H9 (cell line): Measurements from ENCODE around the gene JMJD7. TPM values are rescaled to one million over a fixed set of nuclear protein-coding genes. Genes with fewer than 3 reads are reported as not detected.

Experiments used
- DNase-seq: peaks from one replicate; pipeline ENCODE4 v3.0.0-alpha.2; 2017
- H2AFZ ChIP-seq: one replicate; pipeline ENCODE4 v1.6.1; 2013; ENCODE audit warnings: mild to moderate bottlenecking, low read length, control low read depth, moderate library complexity
- H2AK5ac ChIP-seq: 2 replicates; pipeline ENCODE4 v1.6.1; 2013; ENCODE audit warnings: low read length, control low read depth, mixed read lengths; ENCODE audit not compliant: insufficient read length
- H2BK120ac ChIP-seq: one replicate; pipeline ENCODE4 v1.6.1; 2013; ENCODE audit warnings: low read depth, mild to moderate bottlenecking, low read length, control low read depth, inconsistent platforms; ENCODE audit not compliant: poor library complexity, severe bottlenecking
- H2BK12ac ChIP-seq: 2 replicates; pipeline ENCODE4 v1.6.1; 2013; ENCODE audit warnings: low read length, control low read depth, mixed read lengths, low read depth; ENCODE audit not compliant: insufficient read length
- H2BK15ac ChIP-seq: 2 replicates; pipeline ENCODE4 v1.6.1; 2013; ENCODE audit warnings: low read depth, low read length, control low read depth
- H2BK20ac ChIP-seq: one replicate; pipeline ENCODE4 v1.6.1; 2013; ENCODE audit warnings: low read depth, mild to moderate bottlenecking, low read length, control low read depth, inconsistent platforms; ENCODE audit not compliant: poor library complexity, severe bottlenecking
- H2BK5ac ChIP-seq: 2 replicates; pipeline ENCODE4 v1.6.1; 2013; ENCODE audit warnings: low read length, control low read depth, mixed read lengths; ENCODE audit not compliant: insufficient read length
- H3K14ac ChIP-seq: 2 replicates; pipeline ENCODE4 v1.6.1; 2013; ENCODE audit warnings: low read length, control low read depth; ENCODE audit not compliant: insufficient read depth
- H3K18ac ChIP-seq: 2 replicates; pipeline ENCODE4 v1.6.1; 2013; ENCODE audit warnings: low read depth, mild to moderate bottlenecking, mixed read lengths, low read length, control low read depth; ENCODE audit not compliant: insufficient read length
- H3K23ac ChIP-seq: 2 replicates; pipeline ENCODE4 v1.6.1; 2013; ENCODE audit warnings: low read length, control low read depth, mixed read lengths, low read depth; ENCODE audit not compliant: insufficient read length
- H3K23me2 ChIP-seq: 2 replicates; pipeline ENCODE4 v1.6.1; 2013; ENCODE audit warnings: low read depth, mild to moderate bottlenecking, mixed read lengths, low read length, control low read depth; ENCODE audit not compliant: insufficient read length, poor library complexity, severe bottlenecking
- H3K27ac ChIP-seq: 2 replicates; pipeline ENCODE4 v1.5.1; 2013; ENCODE audit warnings: low read length, control low read depth, mixed read lengths, low read depth; ENCODE audit not compliant: insufficient read length
- H3K27me3 ChIP-seq: 2 replicates; pipeline ENCODE4 v1.6.1; 2013; ENCODE audit warnings: low read length, control low read depth, inconsistent platforms; ENCODE audit not compliant: insufficient read depth
- H3K4ac ChIP-seq: 2 replicates; pipeline ENCODE4 v1.6.1; 2013; ENCODE audit warnings: low read depth, mild to moderate bottlenecking, control low read depth, inconsistent platforms, low read length, moderate library complexity
- H3K4me1 ChIP-seq: 2 replicates; pipeline ENCODE4 v1.6.1; 2013; ENCODE audit warnings: low read length, control low read depth, inconsistent platforms; ENCODE audit not compliant: insufficient read depth
- H3K4me2 ChIP-seq: 2 replicates; pipeline ENCODE4 v1.6.1; 2013; ENCODE audit warnings: low read length, control low read depth, mixed read lengths; ENCODE audit not compliant: insufficient read length, insufficient read depth
- H3K56ac ChIP-seq: 2 replicates; pipeline ENCODE4 v1.6.1; 2013; ENCODE audit warnings: low read depth, mild to moderate bottlenecking, mixed read lengths, low read length, control low read depth; ENCODE audit not compliant: insufficient read length
- H3K79me1 ChIP-seq: 2 replicates; pipeline ENCODE4 v1.6.1; 2013; ENCODE audit warnings: low read depth, mild to moderate bottlenecking, moderate library complexity, low read length, control low read depth, inconsistent platforms; ENCODE audit not compliant: insufficient read depth, poor library complexity, severe bottlenecking
- H3K79me2 ChIP-seq: 2 replicates; pipeline ENCODE4 v1.6.1; 2013; ENCODE audit warnings: low read length, control low read depth, inconsistent platforms; ENCODE audit not compliant: insufficient read depth
- H3K9ac ChIP-seq: 2 replicates; pipeline ENCODE4 v1.6.1; 2013; ENCODE audit warnings: low read length, control low read depth, mixed read lengths; ENCODE audit not compliant: insufficient read length; ENCODE audit errors: extremely low read depth
- H3K9me3 ChIP-seq: one replicate; pipeline ENCODE4 v1.6.1; 2013; ENCODE audit warnings: low read depth, low read length, inconsistent platforms; ENCODE audit not compliant: control insufficient read depth
- H3T11ph ChIP-seq: one replicate; pipeline ENCODE4 v1.6.1; 2013; ENCODE audit warnings: mild to moderate bottlenecking, low read length, control low read depth, inconsistent platforms
- H4K20me1 ChIP-seq: one replicate; pipeline ENCODE4 v1.6.1; 2013; ENCODE audit not compliant: control insufficient read depth, insufficient read length, insufficient read depth
- H4K5ac ChIP-seq: 2 replicates; pipeline ENCODE4 v1.6.1; 2013; ENCODE audit warnings: low read depth, mild to moderate bottlenecking, mixed read lengths, low read length, control low read depth; ENCODE audit not compliant: insufficient read length
- H4K8ac ChIP-seq: replicated peaks from 2 replicates; pipeline ENCODE4 v1.6.1; 2013; ENCODE audit warnings: low read length, control low read depth, mixed read lengths, low read depth; ENCODE audit not compliant: insufficient read length
- H4K91ac ChIP-seq: 2 replicates; pipeline ENCODE4 v1.6.1; 2013; ENCODE audit warnings: low read depth, mild to moderate bottlenecking, moderate library complexity, mixed read lengths, low read length, control low read depth; ENCODE audit not compliant: insufficient read length
- H3K27ac Mint-ChIP-seq, 3 experiments: 2 replicates in 2 of 3; 3 replicates in 1 of 3; pipeline ENCODE4 v1.8.0; 2020 to 2021; ENCODE audit warnings: mixed read lengths in 3 of 3, mild to moderate bottlenecking in 1 of 3, moderate library complexity in 1 of 3
- H3K27me3 Mint-ChIP-seq: 2 replicates; pipeline ENCODE4 v1.8.0; 2021; ENCODE audit warnings: low read depth, mild to moderate bottlenecking, moderate library complexity, mixed read lengths
- H3K36me3 Mint-ChIP-seq, 3 experiments: 2 replicates in 2 of 3; 3 replicates in 1 of 3; pipeline ENCODE4 v1.8.0; 2020 to 2021; ENCODE audit warnings: low read depth in 3 of 3, mixed read lengths in 3 of 3; ENCODE audit not compliant: insufficient read depth in 1 of 3
- H3K4me1 Mint-ChIP-seq, 2 experiments: 2 replicates each; pipeline ENCODE4 v1.8.0; 2020; ENCODE audit warnings: mixed read lengths in 2 of 2
- H3K4me3 Mint-ChIP-seq, 2 experiments: 2 replicates in 1 of 2; 3 replicates in 1 of 2; pipeline ENCODE4 v1.8.0; 2020 to 2021; ENCODE audit warnings: mild to moderate bottlenecking in 2 of 2, mixed read lengths in 2 of 2, moderate library complexity in 1 of 2
- H3K9me3 Mint-ChIP-seq, 2 experiments: 2 replicates in 1 of 2; 3 replicates in 1 of 2; pipeline ENCODE4 v1.8.0; 2020; ENCODE audit warnings: mild to moderate bottlenecking in 2 of 2, mixed read lengths in 2 of 2, moderate library complexity in 1 of 2
- CTCF ChIP-seq: fragments of 200-600 bp; sonication (generic); conservative IDR thresholded peaks from 3 replicates; pipeline ENCODE4 v1.8.0; 2021; ENCODE audit warnings: antibody characterized with exemption, mild to moderate bottlenecking
- WGBS: extraction: QIAGEN DNeasy Blood & Tissue Kit; methylation state at CpG from one replicate; pipeline ENCODE4 v1.1.7; 2013; ENCODE audit warnings: missing lambda C conversion rate, low lambda C conversion rate, mixed read lengths; ENCODE audit not compliant: insufficient read length; ENCODE audit errors: extremely low coverage; 5-methylcytosine and 5-hydroxymethylcytosine counted together
- total RNA-seq: library from RNA; stranded (reverse); gene quantifications from 2 replicates; pipeline ENCODE4 v1.2.1, GENCODE V29; 2021

The JMJD7 gene
- total RNA-seq, 1 experiment from 2014 or later: 13.3 TPM

GRCh38 chr15:41847206-41847605 is 19.3 kb downstream of the JMJD7 start:
- H3K56ac ChIP-seq: no peak overlapping the region
- no peak for TF ChIP-seq CTCF
- H3K9ac ChIP-seq: no peak overlapping the region

More at GRCh38 chr15:41847206-41847605, 19.3 kb downstream of the JMJD7 start:
- H2AFZ ChIP-seq: no peak overlapping the region
- H3T11ph ChIP-seq: no peak overlapping the region
- no peaks in the 10 kb centered on the region for H3K79me1 ChIP-seq
- H3K27me3 ChIP-seq: no peaks in the 10 kb centered on the region
- H3K4ac ChIP-seq: no peak overlapping the region
- DNase-seq: no peak
- H3K14ac ChIP-seq: no peak overlapping the region
- no peak overlapping the region for H3K4me3 Mint-ChIP-seq
- peaks cover 3 to 30% (median 21%) of the 10 kb centered on the region in 3 experiments; a peak in 6 of 7 replicates for H3K36me3 Mint-ChIP-seq
- no peak overlapping the region for H3K27ac Mint-ChIP-seq
- peaks cover 3% of the 10 kb centered on the region for H3K23me2 ChIP-seq
- no peak overlapping the region for H2BK12ac ChIP-seq
- H3K4me1 Mint-ChIP-seq: 0 out of 4 replicates have a peak, but pooled peaks cover 0 to 5% of the 10 kb centered on the region in 2 experiments
- WGBS: no CpG with 5 or more reads among the region's 14 CpGs
- H3K18ac ChIP-seq: no peak overlapping the region
- no peaks in the 10 kb centered on the region for H3K9me3 ChIP-seq
- H4K5ac ChIP-seq: no peak overlapping the region
- no peaks in the 10 kb centered on the region for H3K9me3 Mint-ChIP-seq
- peaks cover 3% of the 10 kb centered on the region for H3K27me3 Mint-ChIP-seq
- no peaks in the 10 kb centered on the region for H3K79me2 ChIP-seq
- no peak overlapping the region for H4K8ac ChIP-seq
- no peak overlapping the region for H2AK5ac ChIP-seq
- peaks cover 3% of the 10 kb centered on the region for H4K20me1 ChIP-seq
- H2BK20ac ChIP-seq: no peak overlapping the region
- no peak overlapping the region for H2BK5ac ChIP-seq
- H3K4me1 ChIP-seq: no peaks in the 10 kb centered on the region
- no peak overlapping the region for H3K27ac ChIP-seq
- H3K4me2 ChIP-seq: no peak overlapping the region
- no peak overlapping the region for H2BK120ac ChIP-seq
- H3K23ac ChIP-seq: no peak overlapping the region
- no peak overlapping the region for H4K91ac ChIP-seq
- H2BK15ac ChIP-seq: no peak overlapping the region
